H1 (cell line): ENCODE results near the gene TP73. TPM values are rescaled to one million over a fixed set of nuclear protein-coding genes. Genes with fewer than 3 reads are reported as not detected.

ENCODE experiments used
- CTCF ChIA-PET: fragments of 300-600 bp; sonication (Branson Sonifier 250); formaldehyde crosslinking; loops from one replicate; lab custom pipeline; 2021; ENCODE audit not compliant: partially characterized antibody; lab: Charles Lee
- POLR2A ChIA-PET: fragments of 300-600 bp; sonication (Branson Sonifier 250); formaldehyde crosslinking; loops from one replicate; lab custom pipeline; 2021; ENCODE audit warnings: inconsistent platforms; ENCODE audit not compliant: partially characterized antibody; lab: Charles Lee
- DNase-seq, 2 experiments: peaks; one replicate each; pipeline versions ENCODE4 v3.0.0 to v3.0.0-alpha.2; 2010 to 2022; ENCODE audit warnings: low spot score in 2 of 2, low read depth in 1 of 2, mixed read lengths in 1 of 2
- FAIRE-seq: peaks from 2 replicates; lab custom pipeline; 2011; peaks lifted over from hg19 to GRCh38; lab: Jason Lieb, UNC
- H2AFZ ChIP-seq: 2 replicates; pipeline ENCODE4 v1.8.1; 2012; ENCODE audit warnings: low read length, inconsistent platforms
- H2AK5ac ChIP-seq: 2 replicates; pipeline ENCODE4 v1.6.1; 2013; ENCODE audit warnings: low read depth, low read length
- H2BK120ac ChIP-seq: replicated peaks from 2 replicates; pipeline ENCODE3; 2013; ENCODE audit warnings: low read depth, low read length, inconsistent platforms
- H2BK12ac ChIP-seq: 2 replicates; pipeline ENCODE4 v1.6.1; 2013; ENCODE audit warnings: low read depth, low read length
- H2BK15ac ChIP-seq: 2 replicates; pipeline ENCODE4 v1.6.1; 2013; ENCODE audit warnings: low read length
- H2BK20ac ChIP-seq: 2 replicates; pipeline ENCODE4 v1.6.1; 2013; ENCODE audit warnings: low read length
- H2BK5ac ChIP-seq: 2 replicates; pipeline ENCODE4 v1.6.1; 2013; ENCODE audit warnings: low read depth, low read length
- H3K14ac ChIP-seq: 2 replicates; pipeline ENCODE4 v1.6.1; 2013; ENCODE audit warnings: inconsistent platforms; ENCODE audit not compliant: insufficient read length
- H3K18ac ChIP-seq: 2 replicates; pipeline ENCODE4 v1.6.1; 2013; ENCODE audit warnings: low read length; ENCODE audit errors: extremely low read depth
- H3K23ac ChIP-seq: 2 replicates; pipeline ENCODE4 v1.6.1; 2013; ENCODE audit warnings: inconsistent platforms; ENCODE audit not compliant: insufficient read length
- H3K23me2 ChIP-seq: 2 replicates; pipeline ENCODE4 v1.6.1; 2013; ENCODE audit warnings: low read depth, low read length
- H3K27ac ChIP-seq: 2 replicates; pipeline ENCODE4 v1.6.1; 2011; ENCODE audit warnings: low read depth, low read length, inconsistent platforms
- H3K27me3 ChIP-seq, 4 experiments: replicated peaks in 1 of 4; 1 replicate in 1 of 4; 2 replicates in 3 of 4; pipeline versions ENCODE4 v1.6.1 to v1.8.1; 2011 to 2013; ENCODE audit warnings: low read length in 3 of 4, mild to moderate bottlenecking in 3 of 4, inconsistent platforms in 2 of 4, mixed read lengths in 2 of 4, moderate library complexity in 1 of 4; ENCODE audit not compliant: control insufficient read depth in 3 of 4, insufficient read depth in 3 of 4; ENCODE audit errors: extremely low read depth in 1 of 4
- H3K36me3 ChIP-seq, 4 experiments: 2 replicates each; pipeline versions ENCODE4 v1.6.1 to v1.8.1; 2011 to 2013; ENCODE audit warnings: mild to moderate bottlenecking in 4 of 4, low read length in 3 of 4, moderate library complexity in 2 of 4, control low read depth in 1 of 4, inconsistent platforms in 1 of 4; ENCODE audit not compliant: insufficient read depth in 4 of 4, control insufficient read depth in 2 of 4
- H3K4ac ChIP-seq: replicated peaks from 2 replicates; pipeline ENCODE3; 2013; ENCODE audit warnings: low read length, low read depth, mixed read lengths, inconsistent platforms; ENCODE audit not compliant: insufficient read length
- H3K4me1 ChIP-seq, 4 experiments: replicated peaks in 1 of 4; 1 replicate in 1 of 4; 2 replicates in 3 of 4; pipeline versions ENCODE4 v1.6.1 to v1.8.1; 2011 to 2013; ENCODE audit warnings: low read length in 3 of 4, inconsistent platforms in 2 of 4, mixed read lengths in 1 of 4; ENCODE audit not compliant: insufficient read depth in 4 of 4, control insufficient read depth in 3 of 4
- H3K4me2 ChIP-seq, 2 experiments: 2 replicates each; pipeline versions ENCODE4 v1.6.1 to v1.8.1; 2011 to 2013; ENCODE audit warnings: low read depth in 2 of 2, low read length in 2 of 2, control low read depth in 1 of 2, inconsistent platforms in 1 of 2, mild to moderate bottlenecking in 1 of 2; ENCODE audit not compliant: insufficient read depth in 1 of 2
- H3K4me3 ChIP-seq, 4 experiments: fragments of 200-600, 300-600 bp in 1 of 4; sonication (generic), shearing (Covaris generic), sonication (Bioruptor Twin) in 1 of 4; 2 replicates each; pipeline versions ENCODE4 v1.5.1 to v1.8.1; 2011 to 2016; ENCODE audit warnings: low read length in 4 of 4, low read depth in 3 of 4, control low read depth in 2 of 4, inconsistent platforms in 2 of 4, mild to moderate bottlenecking in 2 of 4, mixed read lengths in 1 of 4, moderate library complexity in 1 of 4; ENCODE audit not compliant: insufficient read depth in 2 of 4; ENCODE audit errors: extremely low read depth in 1 of 4
- H3K56ac ChIP-seq: replicated peaks from 2 replicates; pipeline ENCODE3; 2013; ENCODE audit warnings: low read depth, mild to moderate bottlenecking, mixed read lengths, low read length, inconsistent platforms; ENCODE audit not compliant: insufficient read length
- H3K79me1 ChIP-seq: 2 replicates; pipeline ENCODE4 v1.6.1; 2013; ENCODE audit warnings: low read depth, low read length, control low read depth
- H3K79me2 ChIP-seq, 2 experiments: 2 replicates each; pipeline versions ENCODE4 v1.6.1 to v1.8.1; 2012 to 2013; ENCODE audit warnings: low read length in 2 of 2, mild to moderate bottlenecking in 2 of 2, inconsistent platforms in 1 of 2; ENCODE audit not compliant: insufficient read depth in 2 of 2, control insufficient read depth in 1 of 2
- H3K9ac ChIP-seq, 4 experiments: replicated peaks in 1 of 4; 1 replicate in 1 of 4; 2 replicates in 3 of 4; pipeline versions ENCODE4 v1.6.1 to v1.8.1; 2011 to 2013; ENCODE audit warnings: low read depth in 3 of 4, low read length in 3 of 4, control low read depth in 2 of 4, mild to moderate bottlenecking in 2 of 4, moderate library complexity in 2 of 4, inconsistent platforms in 1 of 4; ENCODE audit errors: extremely low read depth in 1 of 4
- H3K9me3 ChIP-seq, 2 experiments: 2 replicates each; pipeline versions ENCODE4 v1.6.1 to v1.8.1; 2012 to 2013; ENCODE audit warnings: mild to moderate bottlenecking in 2 of 2, moderate library complexity in 2 of 2, control low read depth in 1 of 2, inconsistent platforms in 1 of 2, low read depth in 1 of 2, low read length in 1 of 2, mixed read lengths in 1 of 2; ENCODE audit not compliant: insufficient read depth in 2 of 2
- H4K20me1 ChIP-seq, 2 experiments: replicated peaks in 1 of 2; 2 replicates each; pipeline versions ENCODE3 to v1.8.1; 2011 to 2013; ENCODE audit warnings: inconsistent platforms in 2 of 2, low read length in 2 of 2, mild to moderate bottlenecking in 1 of 2; ENCODE audit not compliant: insufficient read depth in 2 of 2, control insufficient read depth in 1 of 2
- H4K5ac ChIP-seq: 2 replicates; pipeline ENCODE4 v1.6.1; 2013; ENCODE audit warnings: low read length, low read depth, mixed read lengths, inconsistent platforms; ENCODE audit not compliant: insufficient read length
- H4K8ac ChIP-seq: 2 replicates; pipeline ENCODE4 v1.8.0; 2013; ENCODE audit warnings: mild to moderate bottlenecking, moderate library complexity, low read length, inconsistent platforms; ENCODE audit not compliant: insufficient read depth; ENCODE audit errors: extremely low read depth
- H4K91ac ChIP-seq: replicated peaks from 2 replicates; pipeline ENCODE3; 2013; ENCODE audit warnings: low read length, mixed read lengths, inconsistent platforms; ENCODE audit not compliant: insufficient read length
- ASH2L ChIP-seq: fragments of 200-600, 300-600 bp; sonication (generic); IDR thresholded peaks from one replicate; pipeline ENCODE4 v1.7.1; 2017; ENCODE audit warnings: low read length
- GABPA ChIP-seq: IDR thresholded peaks from 2 replicates; pipeline ENCODE4 v1.6.1; 2011; ENCODE audit warnings: mild to moderate bottlenecking, low read length, moderate library complexity, borderline replicate concordance; ENCODE audit not compliant: insufficient read depth
- KDM5A ChIP-seq: fragments of 200-600 bp; IDR thresholded peaks from 2 replicates; pipeline ENCODE4 v1.7.1; 2012; ENCODE audit warnings: mild to moderate bottlenecking, low read length, inconsistent platforms, mixed read lengths
- NRF1 ChIP-seq: IDR thresholded peaks from 2 replicates; pipeline ENCODE4 v1.6.1; 2011; ENCODE audit warnings: mild to moderate bottlenecking, low read depth, low read length, improper control_type of control experiment
- POLR2A ChIP-seq, 2 experiments: IDR thresholded peaks; 1 replicate in 1 of 2; 2 replicates in 1 of 2; pipeline ENCODE4 v1.6.1; 2011; ENCODE audit warnings: low read depth in 2 of 2, low read length in 2 of 2, mild to moderate bottlenecking in 2 of 2; ENCODE audit errors: control extremely low read depth in 1 of 2
- TAF1 ChIP-seq: IDR thresholded peaks from 2 replicates; pipeline ENCODE4 v1.6.1; 2011; ENCODE audit warnings: mild to moderate bottlenecking, low read depth, low read length
- TBP ChIP-seq: IDR thresholded peaks from 2 replicates; pipeline ENCODE4 v1.6.1; 2011; ENCODE audit warnings: low read depth, low read length, improper control_type of control experiment
- WGBS, 2 experiments: shearing (Covaris generic) in 1 of 2; methylation state at CpG; one replicate each; pipeline versions ENCODE4 v1.1.6 to v1.1.7; 2013 to 2015; ENCODE audit warnings: low lambda C conversion rate in 2 of 2, mixed read lengths in 2 of 2, inconsistent platforms in 1 of 2, low coverage in 1 of 2, missing lambda C conversion rate in 1 of 2; ENCODE audit not compliant: insufficient replicate concordance in 2 of 2, insufficient coverage in 1 of 2, insufficient read length in 1 of 2; ENCODE audit errors: extremely low coverage in 1 of 2, missing lambda C conversion rate in 1 of 2; 5-methylcytosine and 5-hydroxymethylcytosine counted together
- polyA plus RNA-seq, 7 experiments: library from polyadenylated mRNA; depleted of rRNA in 3 of 7; stranded (reverse) in 5 of 7; unstranded in 2 of 7; fragments of >200 nt in 5 of 7; fragments of 200-250 nt in 2 of 7; gene quantifications; 1 replicate in 5 of 7; 2 replicates in 1 of 7; 4 replicates in 1 of 7; pipeline versions ENCODE4 v1.2.1 to v1.2.3, GENCODE V29; 2011 to 2013; ENCODE audit warnings: missing spikeins in 2 of 7, mixed read lengths in 2 of 7
- total RNA-seq: library from RNA; stranded (reverse); fragmentation: NEBNext Ultra II Directional; extraction: Animal tissue kit (Norgen Biotek cat#: 25700); gene quantifications from 2 replicates; pipeline ENCODE4 v1.2.1, GENCODE V29; 2021

The TP73 gene
- total and polyA plus RNA-seq, 2 of the 8 experiments (the other 6 are each of a cell fraction or from before 2014, with no cell fraction given), result 2.6 to 3.1 TPM

GRCh38 chr1:3656450-3657095, 4.3 kb downstream of the TP73 start:
- POLR2A ChIA-PET, result interaction anchor here (0.9 to 1.3 kb wide), 2 partner anchors 52 to 55 kb away, joined by 3 to 4 read pairs; no protein-coding TSS in a partner anchor
- Histone ChIP-seq H3K23me2 (peaks cover 11% of the 10 kb centered on the region; the same call in 1 of the 2 replicates), H2AFZ (no peak overlapping the region), H3K36me3 (peaks cover 0 to 5% (median 0%) of the 10 kb centered on the region in 4 experiments; a peak in 1 of 8 replicates), H3K23ac (no peak overlapping the region), H3K4me2 (no peak overlapping the region), H3K9ac (no peak overlapping the region), H3K56ac (no peak overlapping the region), H3K27me3 (peaks cover 34 to 54% (median 50%) of the 10 kb centered on the region in 4 experiments), H4K91ac (no peak overlapping the region), H3K18ac (no peak overlapping the region), H4K20me1 (no peaks in the 10 kb centered on the region), H3K14ac (no peak overlapping the region), H2BK15ac (no peak overlapping the region), H4K5ac (no peak overlapping the region), H2BK20ac (0 out of 2 replicates have a peak overlapping the region, but pooled peaks have one; percentile 61), H3K79me2 (no peaks in the 10 kb centered on the region), H4K8ac (no peak overlapping the region), H3K4me3 (no peak overlapping the region), H3K9me3 (no peaks in the 10 kb centered on the region), H2BK5ac (no peak overlapping the region), H3K79me1 (no peaks in the 10 kb centered on the region), H3K27ac (no peak overlapping the region), H3K4me1 (peaks cover 0 to 7% (median 4%) of the 10 kb centered on the region in 4 experiments; a peak in 5 of 7 replicates), H2BK12ac (no peak overlapping the region), H2AK5ac (no peak overlapping the region), H2BK120ac (no peak overlapping the region), H3K4ac (no peak overlapping the region)
- DNase-seq (no peak), FAIRE-seq (no peak)
- CTCF ChIA-PET, result interaction anchor here (1.0 to 1.8 kb wide), 6 partner anchors 8 to 92 kb away, joined by 3 to 7 read pairs (median 4); no protein-coding TSS in a partner anchor
- WGBS, 2 experiments, result 87% methylated on average over 13 of the region's 13 CpGs; no CpG with 5 or more reads in 1 of the 2 experiments
- TF ChIP-seq NRF1 (no peak), ASH2L (no peak), POLR2A (IDR thresholded peaks at IDR 0.05; ENCODE audit: control extremely low read depth in 1 of 2, low read depth in 2 of 2, low read length in 2 of 2) (no peak), KDM5A (no peak), GABPA (no peak), TBP (no peak), TAF1 (no peak)
